GM19372 (cell line): ENCODE results near the gene OTUD1.
A peak's percentile ranks its signal among the peaks of the same experiment; 100 is the strongest.

Experiments
- ATAC-seq: cut with Tn5 transposase; IDR thresholded peaks from one replicate; pipeline ENCODE4 v1.9.1; 2021; ENCODE audit warnings: mild to moderate bottlenecking, low read depth, moderate library complexity; ENCODE audit not compliant: unreplicated experiment

Gene OTUD1

DNA sequence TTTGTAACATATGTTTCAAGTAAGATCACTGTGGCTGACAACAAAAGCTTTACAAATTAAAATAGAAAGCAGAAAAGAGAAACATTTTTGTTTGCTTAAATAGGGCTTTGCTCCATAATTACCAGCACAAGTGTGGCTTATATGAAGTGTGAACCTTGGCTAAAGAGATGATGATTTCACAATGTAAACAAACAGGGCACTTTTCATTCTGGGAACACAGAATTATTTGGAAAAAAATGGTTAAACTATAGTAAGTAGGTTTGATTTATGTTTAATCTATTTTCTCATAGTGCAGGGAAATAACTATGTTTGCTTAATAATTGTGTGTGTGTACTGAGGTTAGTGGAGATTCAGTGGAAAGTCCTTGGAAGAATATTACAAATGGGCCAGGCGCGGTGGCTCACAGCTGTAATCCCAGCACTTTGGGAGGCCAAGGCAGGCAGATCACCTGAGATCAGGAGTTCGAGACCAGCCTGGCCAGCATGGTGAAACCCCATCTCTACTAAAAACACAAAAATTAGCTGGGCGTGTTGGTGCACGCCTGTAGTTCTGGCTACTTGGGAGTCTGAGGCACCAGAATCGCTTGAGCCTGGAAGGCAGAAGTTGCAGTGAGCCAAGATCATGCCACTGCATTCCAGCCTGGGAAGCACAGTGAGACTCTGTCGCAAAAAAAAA, 19.1 kb upstream of the OTUD1 start:
- ATAC-seq: no peak

DNA sequence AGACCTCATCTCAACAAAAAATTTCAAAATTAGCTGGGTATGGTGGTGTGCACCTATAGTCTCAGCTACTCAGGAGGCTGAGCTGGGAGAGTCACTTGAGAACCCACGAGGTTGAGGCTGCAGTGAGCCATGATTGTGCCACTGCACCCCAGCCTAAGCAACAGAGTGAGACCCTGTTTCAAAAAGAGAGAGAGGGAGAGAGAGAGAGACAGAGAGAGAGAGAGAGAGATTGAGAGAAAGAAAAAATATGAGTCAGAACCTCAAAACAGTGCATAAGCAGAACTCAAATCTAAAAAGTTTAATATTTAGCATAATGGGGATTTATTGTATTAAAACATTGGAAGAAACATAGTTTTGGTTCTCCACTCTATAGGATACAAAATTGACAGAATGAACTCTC, 17.5 kb upstream of the OTUD1 start:
- no peak for ATAC-seq

DNA sequence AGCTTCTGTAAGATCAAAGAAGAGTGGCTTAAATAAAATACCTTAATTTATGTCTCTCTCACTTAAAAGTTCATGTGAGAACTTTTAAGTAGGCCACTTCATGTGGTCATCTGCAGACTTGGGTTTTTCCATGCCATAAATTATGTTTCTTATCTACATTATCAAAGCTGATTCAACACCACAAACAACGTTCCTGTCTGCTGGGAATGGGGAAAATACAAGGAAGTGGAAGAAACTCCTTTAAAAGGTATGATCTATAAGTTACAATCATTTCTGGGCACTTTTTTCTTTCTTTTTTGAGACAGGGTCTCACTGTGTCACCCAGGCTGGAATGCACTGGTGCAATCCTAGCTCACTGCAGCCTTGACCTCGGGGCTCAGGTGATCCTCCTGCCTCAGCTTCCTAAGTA, 16.9 kb upstream of the OTUD1 start:
- no peak for ATAC-seq

DNA sequence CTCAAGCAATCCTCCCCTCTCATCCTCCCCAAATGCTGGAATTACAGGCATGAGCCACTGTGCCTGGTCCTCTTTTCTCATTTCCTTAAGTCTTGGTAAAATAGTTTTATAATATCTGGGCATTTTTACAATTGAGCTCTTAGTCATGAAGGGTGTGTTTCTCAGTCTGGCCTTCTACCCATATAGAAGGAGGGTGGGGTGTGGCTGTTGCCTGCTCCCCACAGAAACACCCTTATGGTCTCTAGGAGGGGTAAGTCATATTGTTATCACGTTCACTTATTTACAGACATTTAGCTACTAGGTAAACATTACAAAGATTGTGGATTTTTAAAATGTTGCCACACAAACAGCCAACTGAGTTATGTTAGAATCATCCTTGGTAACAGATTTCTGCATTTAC, 6.7 kb upstream of the OTUD1 start:
- no peak for ATAC-seq

GRCh38 chr10:23432639-23433038, 6.2 kb upstream of the OTUD1 start:
- ATAC-seq: no peak

DNA sequence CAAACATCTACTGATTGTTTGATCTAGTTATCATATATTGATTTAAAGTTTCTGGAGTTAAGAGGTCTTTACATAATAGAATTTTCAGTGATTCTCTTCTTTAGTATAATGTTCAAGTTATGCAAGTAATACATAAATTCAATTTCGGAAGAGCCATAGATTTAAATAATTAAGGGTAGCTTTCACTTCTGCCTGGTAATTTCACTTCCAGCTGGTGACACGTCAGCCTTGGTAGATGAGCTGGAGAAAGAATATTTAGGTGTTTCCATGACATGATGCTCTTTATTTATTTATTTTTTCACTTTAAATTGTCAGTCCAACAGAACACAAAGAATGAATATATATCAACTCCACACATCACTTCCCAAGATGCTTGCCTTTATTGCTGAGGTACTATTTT, 5.2 kb upstream of the OTUD1 start:
- no peak for ATAC-seq

GRCh38 chr10:23435378-23435777, 3.5 kb upstream of the OTUD1 start:
- ATAC-seq: no peak

DNA sequence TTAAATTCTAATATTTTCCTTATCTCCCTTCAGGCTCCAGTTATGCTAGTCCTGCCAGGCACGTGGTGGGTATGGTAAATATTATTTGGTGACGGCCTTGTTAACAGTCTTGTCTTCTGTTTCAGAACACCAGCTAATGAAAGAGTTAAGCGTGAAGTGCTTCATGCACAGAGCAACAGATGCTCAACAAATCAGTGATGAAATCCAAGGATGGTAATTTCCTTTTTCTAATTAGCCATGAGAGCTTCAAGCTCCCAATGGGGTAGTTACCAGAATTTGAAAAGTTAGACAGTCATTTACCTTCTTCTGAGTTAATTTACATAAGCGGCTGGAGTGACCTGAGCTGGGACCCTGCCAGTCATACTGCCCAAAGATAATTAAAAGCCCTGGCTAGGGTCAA, 1.9 kb upstream of the OTUD1 start:
- no peak for ATAC-seq

DNA sequence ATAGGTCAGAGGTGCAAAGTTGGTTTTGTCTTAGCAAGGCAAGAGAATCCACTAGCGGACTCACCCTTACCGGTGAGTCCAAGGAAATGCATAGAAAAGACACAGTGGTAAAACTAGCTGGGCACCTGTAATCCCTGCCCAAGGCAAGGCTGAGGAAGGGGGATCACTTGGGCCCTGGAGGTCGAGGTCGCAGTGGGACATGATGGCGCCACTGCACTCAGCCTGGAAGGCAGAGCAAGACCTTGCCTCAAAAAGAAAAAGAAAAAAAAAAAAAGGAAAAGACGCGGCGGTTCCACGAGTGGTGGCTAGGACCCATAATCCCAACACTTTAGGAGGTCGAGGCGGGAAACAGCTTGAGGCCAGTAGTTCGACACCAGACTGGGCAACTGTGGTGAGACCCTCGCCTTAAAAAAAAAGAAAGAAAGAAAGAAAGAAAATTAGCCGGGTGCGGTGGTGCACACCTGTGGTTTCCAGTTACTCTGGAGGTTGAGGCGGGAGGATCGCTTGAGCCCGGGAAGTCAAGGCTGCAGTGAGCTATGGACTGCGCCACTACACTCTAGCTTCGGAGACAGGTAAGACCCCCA, 820 bp upstream of the OTUD1 start:
- no peak for ATAC-seq

- ATAC-seq: peak; percentile 11
Measured at GRCh38 chr10:23439452-23439960, 631 bp downstream of the OTUD1 start.

DNA sequence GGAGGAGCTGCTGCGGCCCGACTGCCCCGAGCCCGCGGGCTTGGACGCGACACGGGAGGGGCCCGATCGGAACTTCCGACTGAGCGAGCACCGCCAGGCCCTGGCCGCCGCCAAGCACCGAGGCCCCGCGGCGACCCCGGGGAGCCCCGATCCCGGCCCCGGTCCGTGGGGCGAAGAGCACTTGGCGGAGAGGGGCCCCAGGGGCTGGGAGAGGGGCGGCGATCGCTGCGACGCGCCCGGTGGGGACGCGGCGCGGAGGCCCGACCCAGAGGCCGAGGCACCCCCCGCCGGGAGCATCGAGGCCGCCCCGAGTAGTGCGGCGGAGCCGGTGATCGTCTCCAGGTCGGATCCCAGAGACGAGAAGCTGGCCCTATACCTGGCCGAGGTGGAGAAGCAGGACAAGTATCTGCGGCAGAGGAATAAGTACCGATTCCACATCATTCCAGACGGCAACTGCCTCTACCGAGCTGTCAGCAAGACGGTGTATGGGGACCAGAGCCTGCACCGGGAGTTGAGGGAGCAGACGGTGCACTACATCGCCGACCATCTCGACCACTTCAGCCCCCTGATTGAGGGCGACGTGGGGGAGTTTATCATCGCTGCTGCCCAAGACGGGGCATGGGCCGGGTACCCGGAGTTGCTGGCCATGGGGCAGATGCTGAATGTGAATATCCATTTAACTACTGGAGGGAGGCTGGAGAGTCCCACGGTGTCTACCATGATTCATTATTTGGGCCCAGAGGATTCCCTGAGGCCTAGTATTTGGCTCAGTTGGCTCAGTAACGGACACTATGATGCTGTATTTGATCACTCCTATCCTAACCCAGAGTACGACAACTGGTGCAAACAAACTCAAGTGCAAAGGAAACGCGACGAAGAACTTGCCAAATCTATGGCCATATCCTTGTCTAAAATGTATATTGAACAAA, 1.4 kb downstream of the OTUD1 start:
- ATAC-seq: peak; percentile 7

GRCh38 chr10:23441251-23441650, 2.4 kb downstream of the OTUD1 start:
- no peak for ATAC-seq

- no peak for ATAC-seq
Measured at GRCh38 chr10:23442936-23443335, 4.1 kb downstream of the OTUD1 start.

DNA sequence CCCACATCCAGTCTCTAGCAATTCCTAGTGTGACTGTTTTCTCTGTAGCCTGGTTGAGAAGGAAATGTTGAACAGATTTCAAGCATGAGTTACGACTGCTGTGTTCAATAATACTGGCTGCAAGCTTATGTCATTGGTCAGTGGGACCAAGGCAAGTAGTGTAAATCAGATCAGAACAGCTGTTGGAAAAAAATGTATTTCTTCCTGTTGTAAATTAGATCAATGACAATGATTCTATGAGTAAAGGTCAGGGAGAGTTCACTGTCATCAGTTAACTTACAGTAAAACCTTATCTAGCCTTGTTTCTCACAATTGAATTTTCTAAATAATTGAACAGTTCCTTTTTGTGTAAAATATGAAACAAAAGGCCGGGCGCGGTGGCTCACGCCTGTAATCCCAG, 6.7 kb downstream of the OTUD1 start:
- ATAC-seq: no peak

DNA sequence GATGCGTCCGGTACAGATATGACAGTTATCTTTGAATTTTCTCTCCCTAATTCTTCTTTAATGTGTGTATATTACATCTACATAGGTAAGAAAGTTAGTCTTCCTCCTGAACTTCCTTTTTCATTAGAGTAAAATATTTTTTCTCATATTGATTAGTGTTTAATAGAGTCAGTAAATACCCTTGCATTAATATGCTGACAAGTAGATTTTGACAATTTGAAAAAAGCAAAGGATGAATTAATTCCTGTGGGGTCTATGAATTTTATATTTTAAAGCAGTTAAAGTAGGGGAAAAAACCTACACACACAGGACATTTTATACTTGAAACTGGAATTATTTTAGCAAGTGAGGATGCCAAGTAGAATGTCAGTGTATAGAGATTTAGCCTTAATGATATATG, 9.4 kb downstream of the OTUD1 start:
- ATAC-seq: no peak

GRCh38 chr10:23448802-23449570, 10.1 kb downstream of the OTUD1 start:
- peak; percentile 87 for ATAC-seq

DNA sequence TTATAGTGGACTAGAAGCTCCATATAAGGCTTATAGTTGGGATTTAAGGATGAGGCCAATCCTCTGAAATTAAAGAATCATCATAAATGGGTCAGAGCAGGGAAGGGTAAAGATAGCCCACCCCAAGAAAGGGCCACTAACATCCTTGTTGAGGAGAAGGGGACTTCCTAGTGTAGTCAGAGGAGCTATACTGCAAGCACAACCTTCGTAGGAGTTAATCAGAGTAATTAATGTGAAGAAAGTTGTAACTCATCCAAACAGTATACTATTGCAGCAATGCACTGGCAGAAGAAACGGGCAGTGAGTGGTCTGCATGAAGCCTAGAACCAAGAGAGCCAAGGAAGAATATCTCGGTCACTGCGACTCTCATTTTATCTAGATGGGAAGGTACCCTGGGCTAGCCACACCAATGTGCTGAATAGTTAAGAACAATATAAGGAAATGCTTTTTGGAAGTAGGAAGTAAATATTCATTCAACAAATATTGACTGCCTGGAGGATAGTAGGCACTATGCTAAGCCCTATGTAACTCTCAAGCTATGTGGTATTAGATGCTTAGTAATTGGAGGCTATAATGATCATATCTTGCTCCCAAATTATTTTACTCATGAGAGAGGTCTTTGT, 13.3 kb downstream of the OTUD1 start:
- no peak for ATAC-seq

- no peak for ATAC-seq
Measured at GRCh38 chr10:23453465-23453864, 14.6 kb downstream of the OTUD1 start.

- no peak for ATAC-seq
Measured at GRCh38 chr10:23457632-23458417, 18.9 kb downstream of the OTUD1 start.
